Measurements from ENCODE around the gene ELOB.

The ELOB gene

DNA sequence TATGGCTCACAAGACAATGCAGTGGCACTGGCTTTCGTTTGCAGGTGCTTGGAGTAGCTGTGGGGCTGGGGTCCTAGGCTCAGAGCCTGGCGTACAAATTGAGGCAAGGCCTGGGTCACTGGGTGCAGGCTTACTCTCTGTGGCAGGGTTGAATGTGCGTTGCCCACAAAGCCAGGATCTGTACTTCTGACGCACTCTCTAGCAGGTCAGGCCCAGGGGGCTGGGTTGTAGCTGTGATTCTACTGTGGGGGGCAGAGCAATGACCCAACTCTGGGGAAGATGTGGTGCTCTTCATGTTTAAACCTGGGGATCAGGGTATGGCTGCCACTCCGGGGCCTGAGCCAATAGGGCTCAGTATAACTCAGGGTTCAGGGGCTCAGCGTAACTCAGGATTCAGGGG is 33.6 kb upstream of the ELOB start:
- no peak for DNase-seq (ENCODE audit: low read depth in 2 of 2)

DNA sequence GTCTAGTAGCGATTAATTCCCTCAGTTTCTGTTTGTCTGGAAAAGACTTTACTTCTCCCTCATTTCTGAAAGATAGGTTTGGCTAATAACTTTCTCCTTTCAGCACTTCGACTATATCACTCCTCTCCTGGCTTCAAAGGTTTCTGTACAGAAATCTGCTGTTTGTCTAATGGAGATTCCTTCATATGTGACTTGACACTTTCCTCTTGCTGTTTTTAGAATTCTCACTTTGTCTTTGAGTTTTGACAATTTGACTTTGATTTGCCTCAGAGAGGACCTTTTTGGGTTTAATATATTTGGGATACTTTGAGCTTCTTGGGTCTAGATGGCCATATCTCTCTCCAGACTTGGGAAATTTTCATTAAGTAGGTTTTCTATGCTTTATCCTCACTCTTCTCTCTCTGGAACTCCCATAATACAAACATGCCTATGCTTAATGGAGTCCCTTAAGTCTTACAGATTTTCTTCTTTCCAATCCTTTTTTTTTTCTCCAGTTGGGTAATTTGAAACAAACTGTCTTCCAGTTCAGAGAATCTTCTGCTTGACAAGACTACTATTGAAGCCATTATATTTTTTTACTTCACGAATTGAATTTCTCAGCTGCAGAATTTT is 32.2 kb upstream of the ELOB start:
- DNase-seq (ENCODE audit: low read depth in 2 of 2), result no peak

DNA sequence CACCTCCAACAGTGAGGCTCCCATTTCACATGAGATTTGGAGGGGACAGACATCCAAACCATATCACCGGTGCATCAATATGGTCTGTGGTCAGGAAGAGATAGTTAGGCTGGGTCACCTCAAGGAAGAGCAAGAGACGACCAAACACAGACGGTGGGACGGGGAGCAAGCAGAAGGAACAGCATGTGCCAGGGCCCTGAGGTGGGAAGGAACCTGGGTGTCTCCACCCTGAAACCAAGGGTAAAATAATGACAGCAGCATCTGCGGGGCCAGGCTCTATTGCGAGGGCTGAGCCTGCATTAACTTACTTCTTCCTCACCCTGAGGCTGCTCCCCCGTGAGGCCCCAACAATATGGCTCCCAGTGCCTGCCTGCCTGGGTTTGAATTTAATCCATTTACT is 31.1 kb upstream of the ELOB start:
- DNase-seq (ENCODE audit: low read depth in 2 of 2), result no peak

DNA sequence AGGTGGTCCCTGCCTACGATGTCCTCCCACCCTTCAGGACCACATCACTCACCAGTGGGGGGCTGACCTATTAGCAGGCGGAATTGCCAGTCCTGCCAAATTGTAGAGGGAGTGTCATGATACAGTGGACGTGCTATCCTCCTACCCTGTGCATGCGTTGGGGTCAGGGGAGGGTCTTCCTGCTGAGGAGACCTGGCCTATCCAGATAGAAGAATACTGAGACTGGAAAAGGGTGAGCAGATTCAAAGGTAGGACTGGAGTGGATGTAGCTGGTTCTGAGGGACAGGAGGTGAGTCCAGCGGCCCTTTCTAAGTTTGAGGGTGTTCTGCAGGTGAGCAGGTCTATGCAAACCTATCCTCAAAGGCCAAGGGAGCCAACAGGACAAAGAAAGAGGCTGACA is 29.2 kb upstream of the ELOB start:
- no peak for DNase-seq (ENCODE audit: low read depth in 2 of 2)

DNA sequence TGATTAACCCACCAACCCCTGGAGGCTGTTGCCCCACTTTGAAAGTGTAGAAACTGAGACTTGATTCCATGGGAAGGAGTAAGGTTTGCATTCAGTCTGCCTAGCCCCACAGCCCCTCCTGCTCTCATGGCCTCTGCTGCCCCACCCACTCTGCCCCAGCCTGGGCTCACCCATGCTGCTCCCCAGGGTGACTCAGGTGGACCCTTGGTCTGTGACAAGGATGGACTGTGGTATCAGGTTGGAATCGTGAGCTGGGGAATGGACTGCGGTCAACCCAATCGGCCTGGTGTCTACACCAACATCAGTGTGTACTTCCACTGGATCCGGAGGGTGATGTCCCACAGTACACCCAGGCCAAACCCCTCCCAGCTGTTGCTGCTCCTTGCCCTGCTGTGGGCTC is 27.6 kb upstream of the ELOB start:
- DNase-seq (ENCODE audit: low read depth in 2 of 2), result no peak

DNA sequence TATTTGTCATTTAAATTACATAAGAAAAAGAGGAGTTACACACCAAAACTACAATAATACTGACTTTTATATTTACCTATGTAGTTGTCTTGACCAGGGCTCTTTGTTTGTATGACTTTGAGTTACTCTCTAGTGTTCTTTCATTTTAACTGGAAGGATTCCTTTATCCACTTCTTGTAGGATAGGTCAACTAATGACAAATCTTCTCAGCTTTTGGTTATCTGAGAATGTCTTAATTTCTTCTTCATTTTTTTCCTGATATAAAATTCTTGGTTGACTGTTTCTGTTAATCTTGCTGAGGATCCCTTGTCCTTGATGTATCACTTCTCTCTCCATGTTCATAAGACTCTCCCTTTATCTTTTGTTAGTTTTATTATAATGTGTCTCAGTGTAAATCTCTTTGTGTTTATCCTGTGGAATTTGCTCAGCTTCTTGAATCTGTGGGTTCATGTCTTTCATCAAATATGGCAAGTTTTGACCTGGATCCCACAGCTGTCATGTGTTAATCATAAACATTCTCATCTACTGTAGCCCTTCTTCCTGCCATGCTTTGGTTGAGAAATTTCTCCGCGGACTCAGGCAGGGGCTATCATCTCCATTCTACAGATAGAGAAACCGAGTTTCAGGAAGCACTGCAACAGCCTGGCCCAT is 26.6 kb upstream of the ELOB start:
- no peak for DNase-seq (ENCODE audit: low read depth in 2 of 2)

DNA sequence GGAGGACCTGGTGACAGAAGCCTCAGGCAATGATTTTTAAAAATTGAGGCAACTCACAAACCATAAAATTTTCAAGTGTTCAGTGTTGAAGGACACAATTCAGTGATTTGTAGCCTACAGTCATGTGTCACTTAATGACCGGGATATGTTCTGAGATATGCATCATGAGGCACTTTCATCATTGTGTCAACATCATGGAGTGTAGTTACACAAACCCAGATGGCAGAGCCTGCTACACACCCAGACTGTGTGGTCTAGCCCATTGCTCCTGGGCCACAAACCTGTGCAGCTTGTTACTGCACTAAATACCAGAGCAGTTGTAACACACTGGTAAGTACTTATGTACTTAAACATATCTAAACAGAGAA is 22.8 kb upstream of the ELOB start:
- DNase-seq (ENCODE audit: low read depth in 2 of 2), result no peak

DNA sequence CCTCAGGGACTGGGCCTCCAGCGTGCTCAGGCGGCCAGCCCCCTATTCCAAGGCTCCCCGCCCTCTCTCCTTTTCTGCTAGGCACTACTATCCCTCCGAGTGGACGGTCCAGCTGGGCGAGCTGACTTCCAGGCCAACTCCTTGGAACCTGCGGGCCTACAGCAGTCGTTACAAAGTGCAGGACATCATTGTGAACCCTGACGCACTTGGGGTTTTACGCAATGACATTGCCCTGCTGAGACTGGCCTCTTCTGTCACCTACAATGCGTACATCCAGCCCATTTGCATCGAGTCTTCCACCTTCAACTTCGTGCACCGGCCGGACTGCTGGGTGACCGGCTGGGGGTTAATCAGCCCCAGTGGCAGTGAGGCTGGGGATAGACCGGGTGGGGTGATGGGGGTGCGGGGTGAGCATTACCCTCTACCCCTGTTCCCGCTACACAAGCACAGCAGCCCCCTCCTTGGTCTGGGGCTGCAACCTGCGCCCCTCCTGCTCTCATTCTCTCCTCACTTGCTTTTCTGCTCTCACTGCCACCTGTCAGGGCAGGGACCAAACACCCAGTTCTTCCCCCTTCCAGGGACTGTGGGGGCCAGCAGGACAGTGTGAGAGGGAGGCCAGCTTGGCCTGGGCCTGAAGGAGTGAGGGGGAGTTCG is 22.3 kb upstream of the ELOB start:
- DNase-seq (ENCODE audit: low read depth in 2 of 2), result no peak

DNA sequence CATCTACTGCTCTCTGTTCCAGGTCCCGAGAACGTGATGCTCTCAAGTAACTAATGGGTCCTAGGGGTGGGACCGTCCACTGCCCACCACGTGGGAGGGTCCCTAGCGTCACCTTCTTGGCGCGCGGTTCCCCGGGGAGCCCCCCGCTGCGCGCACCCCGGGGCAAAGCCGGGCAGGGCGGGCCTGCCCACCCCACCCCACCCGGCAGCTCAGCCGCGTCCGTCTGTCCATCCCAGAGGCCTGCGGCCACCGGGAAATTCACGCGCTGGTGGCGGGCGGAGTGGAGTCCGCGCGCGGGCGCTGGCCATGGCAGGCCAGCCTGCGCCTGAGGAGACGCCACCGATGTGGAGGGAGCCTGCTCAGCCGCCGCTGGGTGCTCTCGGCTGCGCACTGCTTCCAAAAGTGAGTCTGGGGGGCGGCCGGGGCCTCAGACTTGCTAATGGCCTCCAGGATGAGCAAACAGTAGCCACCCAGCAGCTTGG is 21.7 kb upstream of the ELOB start:
- DNase-seq (ENCODE audit: low read depth in 2 of 2), result no peak

DNA sequence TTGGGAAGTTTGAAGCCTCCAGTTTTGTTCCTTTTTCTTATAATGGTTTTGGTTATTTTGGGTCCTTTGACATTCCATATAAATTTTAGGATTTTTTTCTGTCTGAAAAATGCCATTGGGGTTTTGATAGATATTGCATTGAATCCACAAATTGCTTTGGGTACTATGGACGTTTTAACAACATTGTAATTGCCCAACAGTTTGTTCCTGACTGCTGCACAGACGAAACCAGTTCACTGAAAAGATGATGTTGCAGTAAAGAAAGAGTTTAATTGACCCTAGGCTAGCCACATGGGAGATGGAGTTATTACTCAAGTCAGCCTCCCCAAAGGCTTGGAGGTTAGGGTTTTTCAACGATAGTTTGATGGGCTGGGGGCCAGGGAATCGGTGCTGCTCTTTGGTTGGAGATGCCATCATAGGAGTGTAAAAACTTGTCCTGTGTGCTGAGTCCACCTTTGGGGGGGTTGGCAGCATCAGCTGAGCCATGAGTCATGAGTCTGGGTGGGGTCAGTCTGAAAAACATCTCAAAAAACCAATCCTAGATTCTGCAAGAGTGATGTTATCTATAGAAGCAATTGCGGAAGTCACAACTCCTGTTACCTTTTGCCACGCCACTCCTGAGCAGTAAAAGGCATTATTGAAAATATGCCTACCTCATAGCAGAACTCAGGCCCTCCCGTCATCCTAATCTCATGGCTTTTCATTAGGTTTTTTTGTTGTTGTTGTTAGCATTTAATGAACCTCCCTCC is 18.5 kb upstream of the ELOB start:
- no peak for DNase-seq (ENCODE audit: low read depth in 2 of 2)

DNA sequence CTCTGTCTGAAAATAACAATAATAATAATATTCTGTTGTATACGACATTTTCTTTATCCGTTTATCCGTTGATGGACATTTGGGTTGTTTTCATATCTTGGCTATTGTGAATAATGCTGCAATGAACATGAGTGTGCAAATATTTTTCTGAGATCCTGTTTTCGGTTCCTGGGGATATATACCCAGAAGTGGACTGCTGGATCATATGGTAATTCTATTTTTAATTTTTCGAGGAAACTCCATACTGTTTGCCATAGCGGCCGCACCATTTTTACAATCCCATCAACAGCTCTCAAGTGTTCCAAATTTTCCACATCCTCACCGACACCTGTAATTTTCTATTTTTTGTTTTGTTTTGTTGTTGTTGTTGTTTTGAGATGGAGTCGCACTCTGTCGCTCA is 15.9 kb upstream of the ELOB start:
- no peak for DNase-seq (ENCODE audit: low read depth in 2 of 2)

DNA sequence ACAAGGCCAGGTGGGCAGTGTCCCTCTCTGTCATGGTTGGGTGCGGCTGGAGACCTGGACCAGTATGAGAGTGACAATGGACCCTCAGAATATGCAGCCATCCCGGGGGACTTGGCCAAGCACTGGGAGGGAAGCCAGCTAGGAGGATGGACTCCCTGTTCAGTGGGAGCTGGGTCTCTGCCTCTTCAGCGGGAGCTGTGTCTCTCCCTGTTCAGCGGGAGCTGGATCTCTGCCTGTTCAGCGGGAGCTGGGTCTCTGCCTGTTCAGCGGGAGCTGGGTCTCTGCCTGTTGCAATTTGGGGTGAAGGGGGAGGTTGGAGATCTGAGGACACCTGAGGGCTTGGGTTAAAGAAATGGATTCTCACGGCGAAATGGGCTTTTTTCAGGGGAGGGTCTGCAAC is 14.1 kb upstream of the ELOB start:
- no peak for DNase-seq (ENCODE audit: low read depth in 2 of 2)

DNA sequence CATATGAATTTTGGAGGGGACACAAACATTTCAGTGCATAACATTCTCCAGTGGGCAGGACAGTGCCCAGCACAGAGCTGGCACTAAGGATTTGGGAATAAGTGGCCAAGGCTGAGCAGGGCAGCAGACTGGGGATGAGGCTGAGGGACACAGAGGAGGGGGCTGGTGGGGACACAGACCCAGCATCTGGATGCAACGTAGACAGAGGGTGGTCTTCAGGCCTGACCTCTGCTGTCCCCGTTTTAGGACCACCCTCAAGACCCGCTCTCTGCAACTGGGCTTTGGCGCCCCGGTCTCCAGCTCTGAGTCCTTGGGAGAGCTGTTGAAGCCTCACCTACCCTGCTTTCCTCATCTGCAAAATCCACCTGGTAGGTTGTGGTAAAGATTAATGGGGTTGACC is 13.6 kb upstream of the ELOB start:
- no peak for DNase-seq (ENCODE audit: low read depth in 2 of 2)

DNA sequence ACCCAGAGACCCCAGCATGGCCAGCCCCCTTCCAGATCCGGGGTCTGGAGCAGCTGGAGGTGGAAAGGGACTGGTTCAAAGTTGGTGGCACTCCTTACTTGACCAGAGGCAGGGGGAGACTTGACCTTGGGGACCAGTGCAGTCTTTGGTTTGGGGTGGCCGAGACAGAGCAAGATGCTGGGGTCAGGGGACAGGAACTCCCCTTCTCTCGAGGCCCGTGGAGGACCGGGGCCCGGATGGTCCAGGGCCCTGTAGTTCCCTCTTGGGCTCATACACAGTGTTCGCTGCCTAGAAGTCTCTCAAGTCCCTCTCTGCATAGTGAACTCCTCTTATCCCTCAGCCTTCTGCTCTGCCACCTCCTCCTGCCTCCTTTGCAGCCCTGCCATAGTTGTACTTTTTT is 10.9 kb upstream of the ELOB start:
- no peak for DNase-seq (ENCODE audit: low read depth in 2 of 2)

DNA sequence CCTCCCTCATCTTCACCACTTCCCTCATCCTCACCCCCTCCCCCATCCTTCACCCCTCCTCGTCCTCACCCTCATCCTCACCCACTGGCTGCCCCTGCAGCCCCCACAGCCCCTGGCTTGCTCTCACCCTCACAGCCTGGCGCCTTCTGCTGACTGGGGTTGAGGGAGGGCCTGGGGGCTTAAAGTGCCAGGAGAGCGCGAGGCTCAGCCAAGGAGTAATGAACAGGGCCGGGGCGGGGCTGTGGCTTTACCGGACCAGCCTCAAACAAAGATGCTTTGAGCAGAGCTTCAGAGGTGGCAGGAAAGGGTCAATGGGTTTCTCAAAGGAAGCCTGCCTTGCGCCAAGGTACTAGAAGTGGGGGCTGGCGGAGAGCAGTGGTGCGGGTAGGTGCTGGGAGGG is 10.3 kb upstream of the ELOB start, which contains the start of gene PRSS33:
Gene PRSS33 (minus strand): TSS at position 155 of the 400 bp plus-strand sequence. CDS start 1,013 bp downstream, outside the sequence.
- DNase-seq (ENCODE audit: low read depth in 2 of 2), result no peak

DNA sequence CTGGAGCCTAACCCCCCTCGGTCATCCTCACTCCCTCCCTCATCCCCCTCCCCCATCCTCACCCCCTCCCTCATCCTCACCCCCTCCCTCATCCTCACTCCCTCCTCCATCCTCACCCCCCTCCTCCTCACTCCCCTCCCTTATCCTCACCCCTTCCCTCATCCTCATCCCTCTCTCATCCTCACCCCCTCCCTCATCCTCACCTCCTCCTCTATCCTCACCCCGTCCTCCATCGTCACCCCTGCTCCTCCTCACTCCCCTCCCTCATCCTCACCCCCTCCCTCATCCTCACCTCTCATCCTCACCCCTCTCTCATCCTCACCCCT is 9.7 kb upstream of the ELOB start:
- DNase-seq (ENCODE audit: low read depth in 2 of 2), result no peak

DNA sequence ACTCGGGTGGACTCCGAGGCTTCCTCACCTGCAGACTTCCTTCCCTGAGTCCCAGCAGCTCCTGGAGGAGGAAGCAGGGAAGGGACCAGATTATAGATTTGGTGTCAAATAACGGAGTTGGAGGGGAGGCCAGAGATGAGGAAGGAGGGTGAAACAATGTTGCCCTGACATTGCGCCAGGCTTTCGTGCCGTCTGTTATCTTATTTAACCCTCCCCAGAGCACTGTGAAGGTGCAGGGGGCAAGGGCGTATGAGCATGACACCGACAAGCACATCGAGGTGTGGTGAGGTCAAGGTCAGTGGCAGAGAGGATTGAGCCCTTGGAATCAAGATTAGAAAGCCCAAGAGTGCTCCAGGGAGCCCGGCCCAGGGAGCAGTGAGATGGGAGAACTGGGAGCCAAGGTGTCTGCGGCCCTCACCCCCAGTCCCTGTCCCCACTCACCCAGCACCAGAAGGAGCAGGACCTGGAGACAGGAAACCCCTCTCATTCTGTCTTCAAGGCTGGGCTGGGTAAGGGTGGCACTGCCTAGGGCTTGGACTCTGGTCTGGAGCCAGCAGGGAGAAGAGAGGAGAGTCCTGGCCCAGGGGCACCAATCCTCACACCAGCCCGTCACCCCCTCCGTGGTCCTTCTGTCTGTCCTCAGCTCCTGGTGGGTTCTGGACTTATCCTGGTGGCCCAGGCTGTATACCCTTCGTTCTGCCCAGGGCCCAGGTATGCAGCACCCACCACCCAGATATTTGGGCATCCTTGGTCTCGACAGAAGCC is 9.2 kb upstream of the ELOB start:
- DNase-seq (ENCODE audit: low read depth in 2 of 2), result no peak

DNA sequence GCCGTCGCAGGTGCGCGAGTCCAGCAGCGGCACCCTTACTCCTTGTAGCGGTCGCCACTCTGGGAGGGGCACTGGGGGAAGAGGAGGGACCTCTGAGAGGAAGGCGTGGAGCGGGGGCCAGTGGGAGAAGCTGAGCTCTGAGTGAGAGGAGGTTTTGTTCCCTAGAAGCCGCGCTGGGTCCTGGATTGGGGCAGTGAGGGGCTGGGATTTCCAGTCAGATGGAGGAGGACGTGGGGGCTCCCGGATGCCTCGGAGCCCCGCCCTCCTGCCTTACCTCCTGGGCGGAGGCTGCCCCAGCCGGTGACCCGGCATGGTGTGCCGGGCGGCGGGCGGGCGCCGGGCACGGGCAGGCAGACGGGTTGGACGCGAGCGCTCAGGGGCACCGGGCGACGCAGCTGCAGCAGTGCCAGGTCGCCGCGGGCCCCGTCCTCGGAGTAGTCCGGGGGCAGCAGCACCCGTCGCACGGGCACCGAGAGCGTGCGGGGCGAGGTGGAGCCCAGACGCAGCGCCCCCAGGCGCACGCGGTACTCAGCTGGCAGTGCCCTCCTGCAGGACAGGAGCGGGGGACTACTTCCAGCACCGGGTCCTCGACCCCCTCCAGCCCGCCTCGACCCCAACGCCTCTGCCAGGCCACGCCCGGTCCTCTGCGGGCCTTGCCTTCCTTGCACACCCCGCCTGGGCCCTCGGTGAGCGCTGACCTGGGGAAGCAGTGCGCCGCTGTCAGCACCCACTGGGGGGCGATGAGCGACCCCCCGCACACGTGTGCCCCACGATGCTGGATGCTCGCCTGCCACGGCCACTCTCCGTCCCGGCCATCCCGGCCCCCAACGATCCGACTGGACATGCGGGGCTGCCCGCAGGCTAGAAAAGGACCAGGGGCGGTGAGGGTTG is 8.3 kb upstream of the ELOB start:
- DNase-seq (ENCODE audit: low read depth in 2 of 2), result no peak

DNA sequence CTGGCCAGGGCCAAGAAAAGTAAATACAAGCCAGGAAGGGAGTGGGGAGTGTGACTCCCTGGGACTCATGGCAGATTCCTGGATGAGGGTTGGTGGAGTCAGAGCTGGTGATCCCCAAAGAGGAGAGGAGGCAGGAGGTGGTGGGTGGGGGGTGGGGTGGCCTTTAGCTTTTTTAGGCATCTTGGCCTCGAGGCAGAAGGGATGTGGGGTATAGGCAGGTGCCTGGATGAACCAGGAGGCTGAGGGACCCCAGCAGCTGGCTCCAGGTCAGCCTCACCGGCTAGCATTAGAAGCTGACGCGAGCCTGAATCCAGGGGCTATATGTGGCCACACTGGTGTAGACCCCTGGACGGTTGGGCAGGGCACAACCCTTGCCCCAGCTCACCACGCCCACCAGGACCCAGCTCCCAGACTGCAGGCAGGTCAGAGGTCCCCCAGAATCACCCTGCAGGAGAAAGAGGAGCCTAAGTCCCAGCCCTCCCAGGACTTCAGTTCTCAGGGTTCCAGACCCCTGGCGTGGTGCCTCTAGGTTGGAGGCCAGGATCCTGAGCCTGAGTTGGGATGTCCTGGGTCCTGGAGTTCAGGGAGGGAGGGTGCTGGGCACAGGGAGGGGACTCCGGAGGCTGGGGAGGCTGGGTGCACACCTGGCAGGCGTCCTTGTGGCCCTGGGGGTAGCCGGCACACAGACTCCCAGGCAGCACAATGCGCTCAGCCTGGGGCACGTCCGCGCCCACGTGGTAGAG is 7.4 kb upstream of the ELOB start:
- DNase-seq (ENCODE audit: low read depth in 2 of 2), result no peak

Data from fibroblast of skin of left biceps (primary cell).